HepG2 (cell line): ENCODE results near the gene MTF2. TPM values are rescaled to one million over a fixed set of nuclear protein-coding genes. Genes with fewer than 3 reads are reported as not detected.

Experiments used
- ELF3 ChIP-seq: IDR thresholded peaks from 2 replicates; pipeline ENCODE4 v1.6.1; 2016; ENCODE audit warnings: missing genetic modification reagents, missing compliant biosample characterization
- FOXA1 ChIP-seq, 2 experiments: fragments of 450-650 bp in 1 of 2; sonication (generic) in 1 of 2; formaldehyde crosslinking in 1 of 2; IDR thresholded peaks; 2 replicates each; pipeline versions ENCODE4 v1.4.0 to v1.6.1; 2016 to 2020; ENCODE audit warnings: missing genetic modification reagents in 1 of 2
- FUBP1 ChIP-seq: sonication (generic); formaldehyde crosslinking; IDR thresholded peaks from 2 replicates; pipeline ENCODE4 v1.5.1; 2020; ENCODE audit warnings: missing genetic modification reagents, mild to moderate bottlenecking, borderline replicate concordance
- HMGXB3 ChIP-seq: sonication (generic); formaldehyde crosslinking; IDR thresholded peaks from 2 replicates; pipeline ENCODE4 v1.4.0; 2020; ENCODE audit warnings: missing genetic modification reagents, borderline replicate concordance
- LCORL ChIP-seq, 2 experiments: fragments of 450-650 bp in 1 of 2; sonication (generic) in 1 of 2; formaldehyde crosslinking in 1 of 2; IDR thresholded peaks; 2 replicates each; pipeline versions ENCODE4 v1.5.0 to v1.6.1; 2017 to 2020; ENCODE audit warnings: antibody characterized with exemption in 1 of 2, missing genetic modification reagents in 1 of 2
- NFE2L1 ChIP-seq: sonication (generic); formaldehyde crosslinking; IDR thresholded peaks from 2 replicates; pipeline ENCODE4 v1.4.0; 2020; ENCODE audit warnings: missing genetic modification reagents, mild to moderate bottlenecking, borderline replicate concordance
- PHF8 ChIP-seq: sonication (generic); formaldehyde crosslinking; IDR thresholded peaks from 2 replicates; pipeline ENCODE4 v1.5.0; 2020; ENCODE audit warnings: missing genetic modification reagents
- SRF ChIP-seq: IDR thresholded peaks from 2 replicates; pipeline ENCODE4 v1.6.1; 2011; ENCODE audit warnings: mild to moderate bottlenecking, low read depth, low read length, moderate library complexity
- TEF ChIP-seq: sonication (generic); formaldehyde crosslinking; IDR thresholded peaks from 2 replicates; pipeline ENCODE4 v1.5.0; 2020; ENCODE audit warnings: missing genetic modification reagents
- ZBED4 ChIP-seq: sonication (generic); formaldehyde crosslinking; IDR thresholded peaks from 2 replicates; pipeline ENCODE4 v1.4.0; 2020; ENCODE audit warnings: missing genetic modification reagents, borderline replicate concordance
- ZFAT ChIP-seq: sonication (generic); formaldehyde crosslinking; conservative IDR thresholded peaks from 2 replicates; pipeline ENCODE4 v1.8.1; 2023; ENCODE audit warnings: missing genetic modification reagents, inconsistent platforms
- ZFP1 ChIP-seq: IDR thresholded peaks from 2 replicates; pipeline ENCODE4 v1.6.1; 2016
- ZIK1 ChIP-seq: sonication (generic); formaldehyde crosslinking; IDR thresholded peaks from 2 replicates; pipeline ENCODE4 v1.5.0; 2020; ENCODE audit warnings: mild to moderate bottlenecking, low read depth, missing genetic modification reagents, borderline replicate concordance
- ZNF296 ChIP-seq: sonication (generic); formaldehyde crosslinking; conservative IDR thresholded peaks from 2 replicates; pipeline ENCODE4 v1.5.0; 2020; ENCODE audit warnings: mild to moderate bottlenecking, missing genetic modification reagents
- ZNF441 ChIP-seq: sonication (generic); formaldehyde crosslinking; IDR thresholded peaks from 2 replicates; pipeline ENCODE4 v1.7.0; 2021; ENCODE audit warnings: missing genetic modification reagents, borderline replicate concordance
- ZNF619 ChIP-seq: sonication (generic); formaldehyde crosslinking; IDR thresholded peaks from 2 replicates; pipeline ENCODE4 v1.4.0; 2020; ENCODE audit warnings: mild to moderate bottlenecking, missing genetic modification reagents
- polyA plus RNA-seq, 8 experiments: library from polyadenylated mRNA; depleted of rRNA in 3 of 8; stranded (reverse) in 7 of 8; unstranded in 1 of 8; fragments of >200 nt; fragmentation: Illumina TruSeq in 4 of 8; extraction: Trizol in 4 of 8; gene quantifications; 2 replicates each; pipeline versions ENCODE4 v1.2.1 to v1.2.3, GENCODE V29; 2011 to 2016; ENCODE audit warnings: low read depth in 4 of 8, missing spikeins in 1 of 8, mixed read lengths in 1 of 8; ENCODE audit not compliant: insufficient read depth in 1 of 8
- total RNA-seq, 5 experiments: library from RNA; depleted of rRNA; stranded (reverse); fragments of >200 nt; fragmentation: Illumina TruSeq; extraction: Trizol; gene quantifications; 2 replicates each; pipeline ENCODE4 v1.2.3, GENCODE V29; 2016; ENCODE audit warnings: low read depth in 1 of 5

MTF2 gene
- total and polyA plus RNA-seq, 2 of the 13 experiments (the other 11 are each of a cell fraction or from before 2014, with no cell fraction given), result 48.7 to 53.9 TPM

- TF ChIP-seq TEF (CRISPR knock-in tag) (peak; percentile 72; the same call in 1 of the 2 replicates), SRF (no peak; the same call in 1 of the 2 replicates), ZNF619 (CRISPR knock-in tag) (peak; percentile 84), ELF3 (CRISPR knock-in tag) (peak; percentile 94), ZIK1 (peak; percentile 94), PHF8 (CRISPR knock-in tag) (peak; percentile 93), ZNF441 (peak; percentile 48; the same call in 1 of the 2 replicates), FUBP1 (CRISPR knock-in tag) (no peak), ZBED4 (CRISPR knock-in tag) (peak; percentile 96), NFE2L1 (CRISPR knock-in tag) (no peak; the same call in 1 of the 2 replicates), HMGXB3 (peak; percentile 94), ZFP1 (CRISPR knock-in tag) (peak; percentile 95), ZNF296 (no peak), ZFAT (peak; percentile 86; the same call in 1 of the 2 replicates), FOXA1 (IDR thresholded peaks at IDR 0.05) (no peak), FOXA1 (CRISPR knock-in tag; IDR thresholded peaks at IDR 0.05) (peak; percentile 81), LCORL (IDR thresholded peaks at IDR 0.05) (no peak), LCORL (CRISPR knock-in tag; IDR thresholded peaks at IDR 0.05) (peak; percentile 95)
Observed at GRCh38 chr1:93078986-93079654, at the start of gene MTF2 (continued).
